Mesendoderm (in vitro differentiated cells): ENCODE measurements around the gene LEMD1.

Experiments
- DNase-seq: peaks from one replicate; pipeline ENCODE4 v3.0.0; 2013
- H2AK5ac ChIP-seq: 2 replicates; pipeline ENCODE4 v1.6.1; 2013; ENCODE audit warnings: low read length, inconsistent platforms
- H2BK120ac ChIP-seq: 2 replicates; pipeline ENCODE4 v1.6.1; 2013; ENCODE audit warnings: low read depth, mild to moderate bottlenecking, low read length, moderate library complexity, mixed read lengths
- H2BK15ac ChIP-seq: replicated peaks from 2 replicates; pipeline ENCODE4 v1.6.1; 2013; ENCODE audit warnings: low read depth, mild to moderate bottlenecking, moderate library complexity
- H2BK5ac ChIP-seq: 2 replicates; pipeline ENCODE4 v1.6.1; 2013; ENCODE audit warnings: low read length, inconsistent platforms
- H3K18ac ChIP-seq: 2 replicates; pipeline ENCODE4 v1.6.1; 2013; ENCODE audit warnings: mild to moderate bottlenecking, low read length, mixed read lengths
- H3K23ac ChIP-seq: one replicate; pipeline ENCODE4 v1.6.1; 2013; ENCODE audit warnings: low read length
- H3K27ac ChIP-seq: 2 replicates; pipeline ENCODE4 v1.5.1; 2013; ENCODE audit warnings: low read depth, mild to moderate bottlenecking, inconsistent platforms, low read length, moderate library complexity
- H3K27me3 ChIP-seq: 2 replicates; pipeline ENCODE4 v1.6.1; 2013; ENCODE audit warnings: low read length, control low read depth, mild to moderate bottlenecking, inconsistent platforms; ENCODE audit not compliant: insufficient read depth, poor library complexity
- H3K36me3 ChIP-seq: 2 replicates; pipeline ENCODE4 v1.6.1; 2013; ENCODE audit warnings: low read length, inconsistent platforms; ENCODE audit not compliant: control insufficient read depth, insufficient read depth
- H3K4ac ChIP-seq: one replicate; pipeline ENCODE4 v1.6.1; 2013; ENCODE audit warnings: low read depth, mild to moderate bottlenecking, low read length, moderate library complexity
- H3K4me1 ChIP-seq: 2 replicates; pipeline ENCODE4 v1.6.1; 2013; ENCODE audit warnings: low read depth, low read length, inconsistent platforms; ENCODE audit not compliant: control insufficient read depth
- H3K4me2 ChIP-seq: 2 replicates; pipeline ENCODE4 v1.6.1; 2013; ENCODE audit warnings: low read length
- H3K4me3 ChIP-seq: 2 replicates; pipeline ENCODE4 v1.5.1; 2013; ENCODE audit warnings: mild to moderate bottlenecking, low read length
- H3K56ac ChIP-seq: one replicate; pipeline ENCODE4 v1.6.1; 2013; ENCODE audit warnings: low read length
- H3K79me1 ChIP-seq: 2 replicates; pipeline ENCODE4 v1.6.1; 2013; ENCODE audit warnings: low read length, inconsistent platforms
- H3K79me2 ChIP-seq: 2 replicates; pipeline ENCODE4 v1.6.1; 2013; ENCODE audit warnings: mild to moderate bottlenecking, low read length; ENCODE audit not compliant: control insufficient read depth, insufficient read depth
- H3K9ac ChIP-seq: 2 replicates; pipeline ENCODE4 v1.6.1; 2013; ENCODE audit warnings: low read length, inconsistent platforms
- H4K5ac ChIP-seq: one replicate; pipeline ENCODE4 v1.6.1; 2013; ENCODE audit warnings: low read length
- H4K8ac ChIP-seq: one replicate; pipeline ENCODE4 v1.6.1; 2013; ENCODE audit warnings: low read depth, mild to moderate bottlenecking, control low read depth, low read length, moderate library complexity
- WGBS: extraction: QIAGEN DNeasy Blood & Tissue Kit; methylation state at CpG from one replicate; pipeline ENCODE4 v1.1.7; 2013; ENCODE audit warnings: low lambda C conversion rate, missing lambda C conversion rate; ENCODE audit not compliant: insufficient coverage; ENCODE audit errors: extremely low coverage; 5-methylcytosine and 5-hydroxymethylcytosine counted together

Gene LEMD1

DNA sequence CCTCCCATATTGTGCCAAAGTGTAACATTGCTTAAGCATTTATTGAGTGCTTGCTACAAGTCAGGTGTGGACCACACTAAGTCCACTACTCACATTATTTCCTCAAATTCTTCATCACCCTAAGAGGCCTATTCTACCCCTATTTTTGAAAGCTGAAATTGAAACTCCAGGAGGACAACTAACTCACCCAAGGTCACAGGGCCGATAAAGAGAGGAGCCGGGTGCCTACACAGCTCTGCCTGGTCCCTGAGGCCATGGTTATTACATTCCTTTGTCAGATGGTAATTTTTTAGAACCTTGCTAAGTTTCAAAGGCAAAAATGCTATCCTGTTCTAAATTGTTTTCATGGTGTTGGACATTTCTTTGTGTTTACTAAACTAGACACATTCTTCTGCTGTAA lies 41.0 kb downstream of the LEMD1 start:
- H3K36me3 ChIP-seq: no peaks in the 10 kb centered on the region
- H3K9ac ChIP-seq: no peak overlapping the region

DNA sequence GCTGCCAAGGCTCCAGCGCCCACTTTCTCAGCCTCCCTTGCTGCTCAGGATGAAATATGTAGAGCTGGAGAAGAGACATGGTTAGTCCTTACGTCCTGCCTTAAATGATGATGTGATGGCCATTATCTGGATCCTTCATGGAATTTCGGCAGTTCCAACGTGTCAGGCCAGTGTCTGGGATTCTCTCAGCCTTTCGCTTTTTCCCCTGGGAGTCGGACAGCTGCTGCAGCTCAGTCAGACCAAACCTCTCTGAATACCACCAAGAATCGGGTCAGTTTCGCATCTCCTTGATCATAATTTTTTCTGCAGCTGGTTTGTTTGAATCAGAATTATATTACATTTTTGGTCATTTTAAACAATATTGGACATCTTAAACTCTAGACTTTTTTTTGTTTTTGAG lies 42.8 kb downstream of the LEMD1 start:
- Histone ChIP-seq H3K4ac (no peak overlapping the region), H4K5ac (no peak overlapping the region), H3K4me3 (no peak overlapping the region), H3K23ac (no peak overlapping the region), H3K27ac (no peak overlapping the region), H3K18ac (no peak overlapping the region), H2AK5ac (no peak overlapping the region), H3K79me1 (no peaks in the 10 kb centered on the region), H3K79me2 (no peaks in the 10 kb centered on the region), H3K4me1 (no peaks in the 10 kb centered on the region), H4K8ac (no peak overlapping the region), H3K27me3 (no peaks in the 10 kb centered on the region), H3K9ac (no peak overlapping the region), H3K4me2 (no peak overlapping the region), H3K56ac (no peak overlapping the region), H2BK5ac (no peak overlapping the region), H3K36me3 (no peaks in the 10 kb centered on the region), H2BK120ac (no peak overlapping the region), H2BK15ac (no peak overlapping the region)
- no CpG with 5 or more reads among the region's 8 CpGs for WGBS
- DNase-seq: no peak

More for the DNA sequence above, 41.0 kb downstream of the LEMD1 start:
- no peak overlapping the region for H2AK5ac ChIP-seq
- H3K4ac ChIP-seq: no peak overlapping the region
- no peak overlapping the region for H3K56ac ChIP-seq
- H3K79me2 ChIP-seq: no peaks in the 10 kb centered on the region
- H3K4me3 ChIP-seq: no peak overlapping the region
- no peaks in the 10 kb centered on the region for H3K79me1 ChIP-seq
- H2BK5ac ChIP-seq: no peak overlapping the region
- DNase-seq: no peak
- no peak overlapping the region for H4K8ac ChIP-seq
- H2BK120ac ChIP-seq: no peak overlapping the region
- H3K27me3 ChIP-seq: no peaks in the 10 kb centered on the region
- no CpG with 5 or more reads among the region's 2 CpGs for WGBS
- no peak overlapping the region for H2BK15ac ChIP-seq
- no peak overlapping the region for H3K27ac ChIP-seq
- H3K23ac ChIP-seq: no peak overlapping the region
- no peak overlapping the region for H4K5ac ChIP-seq
- H3K4me2 ChIP-seq: no peak overlapping the region
- H3K4me1 ChIP-seq: no peaks in the 10 kb centered on the region
- H3K18ac ChIP-seq: no peak overlapping the region

DNA sequence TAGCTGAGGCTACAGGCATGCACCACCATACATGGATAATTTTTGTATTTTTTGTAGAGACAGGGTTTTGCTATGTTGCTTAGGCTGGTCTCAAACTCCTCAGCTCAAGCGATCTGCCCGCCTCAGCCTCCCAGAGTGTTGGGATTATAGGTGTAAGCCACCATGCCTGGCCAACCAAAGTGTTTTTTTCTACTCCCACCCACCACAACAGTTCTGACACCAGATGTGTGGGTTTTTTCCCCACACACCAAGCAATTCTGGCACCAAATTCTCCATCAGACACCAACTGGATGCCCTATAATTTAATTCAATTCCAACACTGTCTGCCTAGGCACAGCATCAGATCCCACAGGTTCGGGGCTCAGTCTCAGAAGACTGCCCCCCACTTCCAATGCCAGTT lies 44.5 kb downstream of the LEMD1 start:
- no peak overlapping the region for H4K5ac ChIP-seq
- H3K18ac ChIP-seq: no peak overlapping the region
- H3K56ac ChIP-seq: no peak overlapping the region
- H3K4me1 ChIP-seq: peaks cover 2% of the 10 kb centered on the region
- H3K27ac ChIP-seq: no peak overlapping the region
- WGBS: no CpG with 5 or more reads among the region's 3 CpGs
- H2BK120ac ChIP-seq: no peak overlapping the region
- no peaks in the 10 kb centered on the region for H3K27me3 ChIP-seq
- no peak overlapping the region for H3K4ac ChIP-seq
- H3K4me3 ChIP-seq: no peak overlapping the region
- H3K36me3 ChIP-seq: no peaks in the 10 kb centered on the region
- H3K79me2 ChIP-seq: no peaks in the 10 kb centered on the region
- DNase-seq: no peak
- H2AK5ac ChIP-seq: no peak overlapping the region
- no peak overlapping the region for H2BK5ac ChIP-seq
- no peak overlapping the region for H2BK15ac ChIP-seq
- no peak overlapping the region for H3K9ac ChIP-seq
- H3K4me2 ChIP-seq: no peak overlapping the region
- H4K8ac ChIP-seq: no peak overlapping the region
- H3K23ac ChIP-seq: no peak overlapping the region
- H3K79me1 ChIP-seq: no peaks in the 10 kb centered on the region

DNA sequence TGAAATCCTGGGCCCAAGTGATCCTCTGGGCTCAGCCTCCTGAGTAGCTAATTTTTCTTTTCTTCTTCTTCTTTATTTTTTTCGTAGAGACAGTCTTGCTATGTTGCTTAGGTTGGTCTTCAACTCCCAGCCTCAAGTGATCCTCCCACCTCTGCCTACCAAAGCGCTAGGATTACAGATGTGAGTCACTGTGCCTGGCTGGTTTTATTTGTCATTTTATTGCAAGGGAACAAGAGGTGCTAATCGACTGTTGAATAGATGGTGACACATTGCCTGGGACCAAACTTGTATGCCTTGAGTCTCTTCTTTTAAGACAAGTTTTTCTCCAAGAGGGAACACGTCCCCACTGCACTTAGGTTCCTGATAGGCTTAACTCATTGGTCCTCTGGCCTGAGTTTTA lies 45.1 kb downstream of the LEMD1 start:
- no CpG with 5 or more reads among the region's 4 CpGs for WGBS

DNA sequence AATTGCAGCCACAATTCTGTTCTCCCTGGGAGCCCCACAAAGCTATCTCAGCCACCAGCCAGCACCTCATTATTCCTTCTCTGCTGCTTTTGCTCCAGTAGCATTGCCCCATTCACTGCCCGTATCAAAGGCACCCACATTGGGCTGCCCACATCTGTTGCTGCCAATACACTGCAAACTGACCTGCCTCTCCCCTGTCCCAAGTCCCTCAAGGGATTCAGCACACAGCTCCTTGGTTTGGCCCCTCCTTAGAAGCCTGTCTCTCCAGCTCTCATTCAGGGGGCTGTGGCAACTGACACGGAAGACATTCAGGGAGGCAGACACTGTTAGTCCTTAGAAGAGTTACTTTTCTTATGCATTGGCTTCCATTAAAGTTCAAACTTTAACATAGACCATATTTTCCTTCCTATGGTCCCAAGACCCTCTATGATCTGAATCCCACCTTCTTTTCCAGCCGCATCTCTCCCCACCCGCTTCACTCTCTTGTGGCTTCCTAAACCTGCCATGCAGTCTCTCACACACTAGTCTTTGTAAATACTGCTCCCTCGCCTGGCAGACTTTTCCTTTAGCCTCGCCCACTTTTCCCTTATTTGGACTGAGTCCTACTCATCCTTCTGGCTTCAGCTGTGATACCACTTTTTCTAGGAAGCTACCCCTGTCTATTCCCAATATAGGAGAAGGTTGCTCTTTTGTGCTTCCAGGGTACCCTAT lies 45.9 kb downstream of the LEMD1 start:
- no peak overlapping the region for H3K9ac ChIP-seq
- H3K56ac ChIP-seq: peak overlapping the region; percentile 28
- H3K4me1 ChIP-seq: peaks cover 2% of the 10 kb centered on the region
- no peaks in the 10 kb centered on the region for H3K79me1 ChIP-seq
- H3K27ac ChIP-seq: no peak overlapping the region
- no peak overlapping the region for H4K8ac ChIP-seq
- H3K27me3 ChIP-seq: no peaks in the 10 kb centered on the region
- no peak overlapping the region for H3K4ac ChIP-seq
- no peak overlapping the region for H3K18ac ChIP-seq
- no peaks in the 10 kb centered on the region for H3K36me3 ChIP-seq
- no peak overlapping the region for H4K5ac ChIP-seq
- no peak overlapping the region for H2AK5ac ChIP-seq
- no peaks in the 10 kb centered on the region for H3K79me2 ChIP-seq
- no CpG with 5 or more reads among the region's 6 CpGs for WGBS
- no peak overlapping the region for H2BK5ac ChIP-seq
- H2BK120ac ChIP-seq: no peak overlapping the region
- peak overlapping the region; percentile 20 for H3K4me2 ChIP-seq
- H2BK15ac ChIP-seq: no peak overlapping the region
- peak; percentile 85 for DNase-seq
- H3K23ac ChIP-seq: no peak overlapping the region
- no peak overlapping the region for H3K4me3 ChIP-seq

More for the DNA sequence above, 45.1 kb downstream of the LEMD1 start:
- Histone ChIP-seq H3K23ac (no peak overlapping the region), H3K4me1 (peaks cover 2% of the 10 kb centered on the region), H3K9ac (no peak overlapping the region), H3K18ac (no peak overlapping the region), H2AK5ac (no peak overlapping the region), H3K56ac (no peak overlapping the region), H2BK15ac (no peak overlapping the region), H3K79me2 (no peaks in the 10 kb centered on the region), H3K36me3 (no peaks in the 10 kb centered on the region), H4K5ac (no peak overlapping the region), H4K8ac (no peak overlapping the region), H3K4me2 (no peak overlapping the region), H2BK120ac (no peak overlapping the region), H3K27ac (no peak overlapping the region), H3K4me3 (no peak overlapping the region), H3K79me1 (no peaks in the 10 kb centered on the region), H3K27me3 (no peaks in the 10 kb centered on the region), H3K4ac (no peak overlapping the region), H2BK5ac (no peak overlapping the region)
- peak; percentile 54 for DNase-seq
